ENCODE data around the gene LAMA1. TPM values are rescaled to one million over a fixed set of nuclear protein-coding genes. Genes with fewer than 3 reads are reported as not detected.

Gene LAMA1
- total and polyA plus RNA-seq, 2 experiments from 2014 or later = 11.4 to 36.8 TPM

- Histone ChIP-seq H3K4me3 (no peak overlapping the region), H3K27ac (no peak overlapping the region), H3K9me3 (ENCODE audit: low read depth) (no peaks in the 10 kb centered on the region), H3K36me3 (no peaks in the 10 kb centered on the region), H3K4me1 (ENCODE audit: low read depth) (peaks cover 33% of the 10 kb centered on the region), H3K27me3 (no peaks in the 10 kb centered on the region)
- DNase-seq (ENCODE audit: low read depth in 1 of 2, low spot score in 1 of 2) = no peak
- TF ChIP-seq CTCF (IDR thresholded peaks at IDR 0.05; ENCODE audit: low read depth, low read length) = no peak
These were observed 28.2 kb downstream of the LAMA1 start for GRCh38 chr18:7089369-7089768.

- peak in 1 of 2 donors; percentile 90 for DNase-seq (ENCODE audit: low read depth in 1 of 2, low spot score in 1 of 2)
- TF ChIP-seq CTCF (IDR thresholded peaks at IDR 0.05; ENCODE audit: low read depth, low read length) = no peak
These were observed 33.2 kb downstream of the LAMA1 start for GRCh38 chr18:7084080-7085065.

GRCh38 chr18:7082671-7083070 lies 34.9 kb downstream of the LAMA1 start:
- no peaks in the 10 kb centered on the region for H3K9me3 ChIP-seq (ENCODE audit: low read depth)
- no peaks in the 10 kb centered on the region for H3K36me3 ChIP-seq
- no peak for TF ChIP-seq CTCF (IDR thresholded peaks at IDR 0.05; ENCODE audit: low read depth, low read length)
- no peaks in the 10 kb centered on the region for H3K27me3 ChIP-seq
- peaks cover 22% of the 10 kb centered on the region for H3K4me1 ChIP-seq (ENCODE audit: low read depth)
- H3K27ac ChIP-seq = no peak overlapping the region
- H3K4me3 ChIP-seq = no peak overlapping the region
- no peak for DNase-seq (ENCODE audit: low read depth in 1 of 2, low spot score in 1 of 2)

More at GRCh38 chr18:7084080-7085065, 33.2 kb downstream of the LAMA1 start:
- Histone ChIP-seq H3K4me3 (no peak overlapping the region), H3K36me3 (no peaks in the 10 kb centered on the region), H3K27me3 (no peaks in the 10 kb centered on the region), H3K4me1 (ENCODE audit: low read depth) (peaks cover 25% of the 10 kb centered on the region), H3K27ac (peak overlapping the region; percentile 68), H3K9me3 (ENCODE audit: low read depth) (no peaks in the 10 kb centered on the region)

GRCh38 chr18:7079231-7079630 lies 38.4 kb downstream of the LAMA1 start:
- Histone ChIP-seq H3K27ac (no peak overlapping the region), H3K4me3 (no peak overlapping the region), H3K27me3 (no peaks in the 10 kb centered on the region), H3K4me1 (ENCODE audit: low read depth) (peaks cover 15% of the 10 kb centered on the region), H3K9me3 (ENCODE audit: low read depth) (no peaks in the 10 kb centered on the region), H3K36me3 (no peaks in the 10 kb centered on the region)
- DNase-seq (ENCODE audit: low read depth in 1 of 2, low spot score in 1 of 2) = no peak
- no peak for TF ChIP-seq CTCF (IDR thresholded peaks at IDR 0.05; ENCODE audit: low read depth, low read length)

- H3K9me3 ChIP-seq (ENCODE audit: low read depth) = no peaks in the 10 kb centered on the region
- no peak for DNase-seq (ENCODE audit: low read depth in 1 of 2, low spot score in 1 of 2)
- H3K4me1 ChIP-seq (ENCODE audit: low read depth) = peaks cover 12% of the 10 kb centered on the region
- H3K27ac ChIP-seq = no peak overlapping the region
- no peak for TF ChIP-seq CTCF (IDR thresholded peaks at IDR 0.05; ENCODE audit: low read depth, low read length)
- no peaks in the 10 kb centered on the region for H3K27me3 ChIP-seq
- no peaks in the 10 kb centered on the region for H3K36me3 ChIP-seq
- no peak overlapping the region for H3K4me3 ChIP-seq
These were observed 45.0 kb downstream of the LAMA1 start for GRCh38 chr18:7072593-7072992.

All from cardiac muscle cell (in vitro differentiated cells and primary cell).